Panc1 (cell line): ENCODE measurements around the gene ATP2B2. TPM values are rescaled to one million over a fixed set of nuclear protein-coding genes. Genes with fewer than 3 reads are reported as not detected.
A peak's percentile ranks its signal among the peaks of the same experiment; 100 is the strongest.

Source experiments
- ATAC-seq: fragments of 200-7000 bp; cut with Tn5 transposase; 2 replicates; pipeline ENCODE4 v1.9.1; 2020; ENCODE audit warnings: mild to moderate bottlenecking, moderate library complexity
- BruUV-seq: library from RNA; stranded (reverse); fragments of 400-500 nt; replicated peaks from 2 replicates; lab custom pipeline; 2021; lab: Mats Ljungman, UMichigan
- CTCF ChIA-PET: fragments of 300-600 bp; sonication (Branson Sonifier 250); formaldehyde crosslinking; loops from one replicate; lab custom pipeline; 2022; ENCODE audit warnings: antibody characterized with exemption; lab: Charles Lee
- POLR2A ChIA-PET: fragments of 300-600 bp; sonication (Branson Sonifier 250); formaldehyde crosslinking; loops from one replicate; lab custom pipeline; 2022; ENCODE audit warnings: antibody characterized with exemption; lab: Charles Lee
- DNase-seq: peaks from one replicate; pipeline ENCODE4 v3.0.0-alpha.2; 2010; ENCODE audit warnings: low read depth, low spot score
- H3K27ac ChIP-seq: 2 replicates; pipeline ENCODE4 v1.5.1; 2011; ENCODE audit warnings: mild to moderate bottlenecking, low read length, inconsistent platforms
- H3K27me3 ChIP-seq: fragments of 200-500 bp; sonication (Bioruptor generic); 2 replicates; pipeline ENCODE4 v1.6.0; 2014; ENCODE audit warnings: low read length, inconsistent platforms; ENCODE audit not compliant: control insufficient read depth, insufficient read depth
- H3K36me3 ChIP-seq: fragments of 200-500 bp; sonication (Bioruptor generic); 2 replicates; pipeline ENCODE4 v1.5.1; 2014; ENCODE audit warnings: inconsistent platforms, mild to moderate bottlenecking, low read length, moderate library complexity; ENCODE audit not compliant: control insufficient read depth, insufficient read depth
- H3K4me1 ChIP-seq: 2 replicates; pipeline ENCODE4 v1.5.1; 2011; ENCODE audit warnings: inconsistent platforms, mild to moderate bottlenecking, low read length, moderate library complexity; ENCODE audit not compliant: control insufficient read depth, insufficient read depth
- H3K4me3 ChIP-seq, 2 experiments: 2 replicates each; pipeline ENCODE4 v1.5.1; 2011 to 2012; ENCODE audit warnings: low read depth in 2 of 2, low read length in 2 of 2, mild to moderate bottlenecking in 2 of 2, inconsistent platforms in 1 of 2, moderate library complexity in 1 of 2
- H3K9me3 ChIP-seq: fragments of 200-500 bp; sonication (Bioruptor generic); 2 replicates; pipeline ENCODE4 v1.5.1; 2014; ENCODE audit warnings: low read depth, mild to moderate bottlenecking, inconsistent platforms, low read length, moderate library complexity; ENCODE audit not compliant: control insufficient read depth, insufficient read depth
- POLR2AphosphoS5 ChIP-seq: IDR thresholded peaks from 2 replicates; pipeline ENCODE4 v1.6.1; 2012; ENCODE audit warnings: mild to moderate bottlenecking, low read depth, low read length, moderate library complexity
- SIN3A ChIP-seq: IDR thresholded peaks from 2 replicates; pipeline ENCODE4 v1.6.1; 2012; ENCODE audit warnings: low read depth, mild to moderate bottlenecking, low read length, moderate library complexity, borderline replicate concordance; ENCODE audit not compliant: insufficient read depth
- TCF7L2 ChIP-seq: IDR thresholded peaks from 2 replicates; pipeline ENCODE4 v1.6.1; 2011; ENCODE audit warnings: mild to moderate bottlenecking, low read depth, low read length, inconsistent platforms
- in situ Hi-C: cut with HindIII; loops from 2 replicates; pipeline ENCODE4 v1.10.0; 2016; ENCODE audit warnings: low sequenced_read_pairs, low pct_unique_long_range_greater_than_20kb
- intact Hi-C: fragments of 100-400 bp; cut with micrococcal nuclease; formaldehyde crosslinking; loops from one replicate; pipeline ENCODE4 v1.10.0; 2022; ENCODE audit not compliant: unreplicated experiment
- total RNA-seq: library from RNA; stranded (reverse); gene quantifications from one replicate; pipeline ENCODE4 v1.2.1, GENCODE V29; 2021; ENCODE audit not compliant: unreplicated experiment
- TF ChIP-seq, protein P1 (sequence below): fragments of 450-650 bp; IDR thresholded peaks from 2 replicates; pipeline ENCODE4 v1.5.1; 2017; ENCODE audit warnings: mild to moderate bottlenecking
- TF ChIP-seq, protein P2 (sequence below), 2 experiments: IDR thresholded peaks; 2 replicates each; pipeline ENCODE4 v1.6.1; 2011 to 2012; ENCODE audit warnings: low read depth in 2 of 2, control low read depth in 1 of 2, low read length in 1 of 2, mild to moderate bottlenecking in 1 of 2, moderate library complexity in 1 of 2; ENCODE audit not compliant: insufficient read depth in 1 of 2

ATP2B2 gene
- total RNA-seq, 1 experiment from 2014 or later, result not detected

DNA sequence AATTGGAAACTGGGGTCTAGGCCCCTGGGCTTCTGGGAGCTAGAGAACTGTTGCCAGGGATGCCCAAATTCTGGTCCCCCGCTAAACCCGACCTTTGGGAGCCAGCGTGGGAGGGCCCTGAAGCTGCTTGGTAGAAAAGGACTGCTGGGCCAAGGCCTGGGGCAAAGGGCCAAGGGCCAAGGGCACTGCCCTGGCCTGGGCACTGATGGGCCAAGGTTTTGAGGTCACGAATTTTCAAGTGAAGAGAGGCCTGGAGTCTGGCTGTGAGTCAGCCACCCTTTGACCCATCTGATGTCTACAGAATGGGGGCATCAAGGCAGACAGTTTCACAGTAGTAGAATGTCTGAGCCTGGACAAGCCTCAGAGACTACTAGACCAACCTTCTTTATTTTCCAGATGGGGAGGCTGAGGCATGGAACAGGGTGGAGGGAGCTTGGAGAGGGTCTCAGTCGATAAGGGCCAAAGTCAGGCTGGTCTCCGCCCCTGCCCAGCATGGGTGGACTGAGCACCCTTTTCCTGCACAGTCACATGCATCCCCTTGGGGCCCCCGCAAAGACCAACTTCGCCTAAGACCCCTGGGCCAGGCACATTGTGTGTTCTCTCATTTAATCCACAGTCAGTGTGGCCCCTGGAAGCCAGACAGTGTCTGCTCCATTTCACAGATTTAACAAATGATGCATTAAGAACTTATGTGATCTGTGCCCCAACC is 66.3 kb downstream of the ATP2B2 start:
- CTCF ChIA-PET, result no interaction called here
- Histone ChIP-seq H3K36me3 (no peaks in the 10 kb centered on the region), H3K9me3 (no peaks in the 10 kb centered on the region), H3K27me3 (no peaks in the 10 kb centered on the region), H3K4me1 (no peaks in the 10 kb centered on the region), H3K27ac (no peak overlapping the region), H3K4me3 (no peak overlapping the region)
- no peak for ATAC-seq
- no TSS peak for BruUV-seq
- TF ChIP-seq, protein P1, sequence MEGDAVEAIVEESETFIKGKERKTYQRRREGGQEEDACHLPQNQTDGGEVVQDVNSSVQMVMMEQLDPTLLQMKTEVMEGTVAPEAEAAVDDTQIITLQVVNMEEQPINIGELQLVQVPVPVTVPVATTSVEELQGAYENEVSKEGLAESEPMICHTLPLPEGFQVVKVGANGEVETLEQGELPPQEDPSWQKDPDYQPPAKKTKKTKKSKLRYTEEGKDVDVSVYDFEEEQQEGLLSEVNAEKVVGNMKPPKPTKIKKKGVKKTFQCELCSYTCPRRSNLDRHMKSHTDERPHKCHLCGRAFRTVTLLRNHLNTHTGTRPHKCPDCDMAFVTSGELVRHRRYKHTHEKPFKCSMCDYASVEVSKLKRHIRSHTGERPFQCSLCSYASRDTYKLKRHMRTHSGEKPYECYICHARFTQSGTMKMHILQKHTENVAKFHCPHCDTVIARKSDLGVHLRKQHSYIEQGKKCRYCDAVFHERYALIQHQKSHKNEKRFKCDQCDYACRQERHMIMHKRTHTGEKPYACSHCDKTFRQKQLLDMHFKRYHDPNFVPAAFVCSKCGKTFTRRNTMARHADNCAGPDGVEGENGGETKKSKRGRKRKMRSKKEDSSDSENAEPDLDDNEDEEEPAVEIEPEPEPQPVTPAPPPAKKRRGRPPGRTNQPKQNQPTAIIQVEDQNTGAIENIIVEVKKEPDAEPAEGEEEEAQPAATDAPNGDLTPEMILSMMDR, result no peak
- TF ChIP-seq POLR2AphosphoS5 (no peak), SIN3A (no peak), TCF7L2 (no peak)
- TF ChIP-seq, protein P2, sequence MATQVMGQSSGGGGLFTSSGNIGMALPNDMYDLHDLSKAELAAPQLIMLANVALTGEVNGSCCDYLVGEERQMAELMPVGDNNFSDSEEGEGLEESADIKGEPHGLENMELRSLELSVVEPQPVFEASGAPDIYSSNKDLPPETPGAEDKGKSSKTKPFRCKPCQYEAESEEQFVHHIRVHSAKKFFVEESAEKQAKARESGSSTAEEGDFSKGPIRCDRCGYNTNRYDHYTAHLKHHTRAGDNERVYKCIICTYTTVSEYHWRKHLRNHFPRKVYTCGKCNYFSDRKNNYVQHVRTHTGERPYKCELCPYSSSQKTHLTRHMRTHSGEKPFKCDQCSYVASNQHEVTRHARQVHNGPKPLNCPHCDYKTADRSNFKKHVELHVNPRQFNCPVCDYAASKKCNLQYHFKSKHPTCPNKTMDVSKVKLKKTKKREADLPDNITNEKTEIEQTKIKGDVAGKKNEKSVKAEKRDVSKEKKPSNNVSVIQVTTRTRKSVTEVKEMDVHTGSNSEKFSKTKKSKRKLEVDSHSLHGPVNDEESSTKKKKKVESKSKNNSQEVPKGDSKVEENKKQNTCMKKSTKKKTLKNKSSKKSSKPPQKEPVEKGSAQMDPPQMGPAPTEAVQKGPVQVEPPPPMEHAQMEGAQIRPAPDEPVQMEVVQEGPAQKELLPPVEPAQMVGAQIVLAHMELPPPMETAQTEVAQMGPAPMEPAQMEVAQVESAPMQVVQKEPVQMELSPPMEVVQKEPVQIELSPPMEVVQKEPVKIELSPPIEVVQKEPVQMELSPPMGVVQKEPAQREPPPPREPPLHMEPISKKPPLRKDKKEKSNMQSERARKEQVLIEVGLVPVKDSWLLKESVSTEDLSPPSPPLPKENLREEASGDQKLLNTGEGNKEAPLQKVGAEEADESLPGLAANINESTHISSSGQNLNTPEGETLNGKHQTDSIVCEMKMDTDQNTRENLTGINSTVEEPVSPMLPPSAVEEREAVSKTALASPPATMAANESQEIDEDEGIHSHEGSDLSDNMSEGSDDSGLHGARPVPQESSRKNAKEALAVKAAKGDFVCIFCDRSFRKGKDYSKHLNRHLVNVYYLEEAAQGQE (IDR thresholded peaks at IDR 0.05; ENCODE audit: insufficient read depth in 1 of 2, low read depth in 2 of 2, low read length in 1 of 2), result no peak
- intact Hi-C loops, result no loop called here
- in situ Hi-C loops, result no loop called here
- DNase-seq, result no peak
- POLR2A ChIA-PET, result no interaction called here

DNA sequence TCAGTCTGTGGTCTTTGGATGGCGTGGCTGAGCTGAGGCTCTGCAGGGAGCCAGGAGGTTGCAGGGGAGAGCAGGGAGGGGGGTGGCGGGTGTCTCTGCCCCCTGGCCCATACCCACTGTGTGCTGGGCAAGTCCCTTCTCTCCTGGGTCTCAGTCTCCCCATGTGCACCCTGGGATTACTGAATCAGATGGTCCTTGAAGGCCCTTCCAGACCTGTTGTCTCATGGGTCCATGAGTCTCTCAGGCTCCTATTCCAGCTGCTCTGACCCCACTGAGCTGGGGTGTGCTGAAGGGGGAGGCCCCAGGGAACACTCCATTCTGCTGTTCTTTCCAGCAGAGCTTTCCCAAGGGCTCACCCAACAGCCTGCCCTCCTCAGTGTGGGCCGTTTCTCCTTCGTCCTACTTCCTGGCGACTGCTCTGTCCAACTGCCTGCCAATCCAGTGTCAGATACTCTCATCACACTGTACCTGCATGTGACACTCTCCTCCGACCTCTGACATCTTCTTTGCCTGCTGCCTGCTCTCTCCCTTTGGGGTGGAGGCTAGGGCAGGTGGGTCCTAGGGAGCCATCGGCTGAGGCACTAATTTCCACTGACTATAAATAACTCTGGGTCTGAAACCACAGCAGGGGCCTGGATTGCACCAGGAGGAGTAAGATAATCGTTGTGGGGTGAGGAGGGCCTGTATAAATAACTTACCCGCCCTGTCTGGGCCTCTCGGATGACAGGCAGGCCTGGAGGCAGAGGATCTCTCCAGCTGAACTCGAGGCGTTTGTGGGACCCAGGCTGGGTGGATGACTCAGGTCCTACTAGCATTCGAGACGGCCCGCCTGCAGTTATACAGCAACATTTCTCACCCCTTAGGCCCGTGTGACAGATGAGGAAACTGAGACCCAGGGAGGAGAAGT is 67.1 kb downstream of the ATP2B2 start:
- Histone ChIP-seq H3K4me3 (no peak overlapping the region), H3K4me1 (no peaks in the 10 kb centered on the region), H3K36me3 (no peaks in the 10 kb centered on the region), H3K9me3 (no peaks in the 10 kb centered on the region), H3K27ac (no peak overlapping the region), H3K27me3 (no peaks in the 10 kb centered on the region)
- POLR2A ChIA-PET, result no interaction called here
- in situ Hi-C loops, result no loop called here
- CTCF ChIA-PET, result no interaction called here
- intact Hi-C loops, result no loop called here
- ATAC-seq, result 0 out of 2 replicates have a peak, but pooled peaks have one; percentile 26
- BruUV-seq, result no TSS peak
- no peak for DNase-seq
- TF ChIP-seq SIN3A (no peak), POLR2AphosphoS5 (no peak), TCF7L2 (no peak)
- TF ChIP-seq, protein P2 (IDR thresholded peaks at IDR 0.05; ENCODE audit: insufficient read depth in 1 of 2, low read depth in 2 of 2, low read length in 1 of 2), result no peak
- TF ChIP-seq, protein P1, result no peak
